Psoas muscle (tissue), 8 donors: Measurements from ENCODE around the gene TIGD3. TPM values are rescaled to one million over a fixed set of nuclear protein-coding genes. Genes with fewer than 3 reads are reported as not detected.

Experiments used
- ATAC-seq, 4 donors: fragments of 200-7000 bp; cut with Tn5 transposase; one replicate each; pipeline ENCODE4 v1.9.1; 2020; ENCODE audit warnings: moderate library complexity in 3 of 4, mild to moderate bottlenecking in 2 of 4
- DNase-seq, 2 donors: peaks; one replicate each; pipeline ENCODE4 v3.0.0-alpha.2; 2020
- H3K27ac ChIP-seq: fragments of 200-600 bp; one replicate; pipeline ENCODE4 v1.8.0; 2022
- H3K27me3 ChIP-seq, 3 donors: fragments of 200-600 bp in 1 of 3; one replicate each; pipeline versions ENCODE4 v1.6.1 to v1.8.0; 2013 to 2022; ENCODE audit warnings: low read length in 2 of 3, mild to moderate bottlenecking in 2 of 3, moderate library complexity in 1 of 3; ENCODE audit not compliant: insufficient read depth in 3 of 3
- H3K36me3 ChIP-seq, 2 donors: fragments of 200-600 bp in 1 of 2; one replicate each; pipeline versions ENCODE4 v1.6.1 to v1.8.0; 2013 to 2022; ENCODE audit warnings: low read depth in 1 of 2, mild to moderate bottlenecking in 1 of 2, moderate library complexity in 1 of 2; ENCODE audit not compliant: insufficient read depth in 1 of 2
- H3K4me1 ChIP-seq: fragments of 200-600 bp; one replicate; pipeline ENCODE4 v1.8.0; 2022
- H3K4me3 ChIP-seq: fragments of 200-600 bp; one replicate; pipeline ENCODE4 v1.8.0; 2022; ENCODE audit warnings: mild to moderate bottlenecking
- H3K9me3 ChIP-seq: fragments of 200-600 bp; one replicate; pipeline ENCODE4 v1.8.0; 2022
- WGBS, 3 donors: extraction: QIAGEN DNeasy Blood & Tissue Kit; methylation state at CpG; one replicate each; pipeline versions ENCODE4 v1.1.6 to v1.1.7; 2013; 5-methylcytosine and 5-hydroxymethylcytosine counted together
- intact Hi-C, 2 donors: fragments of 100-400 bp; cut with DNase I; formaldehyde crosslinking; loops; one replicate each; pipeline versions ENCODE4 v1.11.0 to v1.14.2; 2022
- polyA plus RNA-seq, 3 donors: library from polyadenylated mRNA; stranded (reverse); fragments of 200-250 nt; gene quantifications; one replicate each; pipeline ENCODE4 v1.2.3, GENCODE V29; 2013
- total RNA-seq, 4 donors: library from RNA; stranded (reverse); fragmentation: NEBNext Ultra II Directional in 2 of 4; extraction: Animal tissue kit (Norgen Biotek cat#: 25700) in 2 of 4; gene quantifications; one replicate each; pipeline versions ENCODE4 v1.2.1 to v1.2.4, GENCODE V29; 2021 to 2023
- TF ChIP-seq, protein P1 (sequence below): fragments of 200-600 bp; IDR thresholded peaks from one replicate; pipeline ENCODE4 v1.8.0; 2022; ENCODE audit warnings: antibody characterized with exemption
- donor health status: healthy with polysubstance abuse.
- donor health status: DM: no; HTN: no; CAD: no; lungs with moderate emphysema.
- donor health status: Bipolar disorder and iron deficiency.
- donor health status: healthy.
- donor health status: DM: yes; HTN: yes; CAD: no.
- donor health status: DM: no; HTN: no; CAD: no.
- donor health status: DM: no; HTN: no; CAD: no.
- donor health status: DM: yes; HTN: yes; CAD: no.

The TIGD3 gene
- total and polyA plus RNA-seq, 7 donors = 0.05 to 0.25 (median 0.09) TPM; not detected in 3

DNA sequence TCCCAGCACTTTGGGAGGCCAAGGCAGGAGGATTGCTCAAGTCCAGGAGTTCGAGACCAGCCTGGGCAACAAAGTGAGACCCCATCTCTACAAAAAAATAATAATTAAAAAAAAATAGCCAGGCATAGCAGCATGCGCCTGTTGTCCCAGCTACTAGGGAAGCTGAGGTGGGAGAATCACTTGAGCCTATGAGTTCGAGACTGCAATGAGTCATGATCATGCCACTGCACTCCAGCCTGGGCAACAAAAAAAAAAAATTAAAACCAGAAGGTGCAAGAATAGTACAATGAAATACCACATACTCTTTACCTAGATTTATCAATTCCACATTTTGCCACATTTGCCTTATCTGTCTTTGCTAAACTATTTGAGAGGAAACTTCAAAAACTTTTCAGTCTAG is 12.7 kb upstream of the TIGD3 start:
- no peak for ATAC-seq
- intact Hi-C loops = no loop called here
- 94 to 98% (median 96%) methylated on average over 3 of the region's 3 CpGs for whole genome bisulfite sequencing, 3 donors
- TF ChIP-seq, protein P1, sequence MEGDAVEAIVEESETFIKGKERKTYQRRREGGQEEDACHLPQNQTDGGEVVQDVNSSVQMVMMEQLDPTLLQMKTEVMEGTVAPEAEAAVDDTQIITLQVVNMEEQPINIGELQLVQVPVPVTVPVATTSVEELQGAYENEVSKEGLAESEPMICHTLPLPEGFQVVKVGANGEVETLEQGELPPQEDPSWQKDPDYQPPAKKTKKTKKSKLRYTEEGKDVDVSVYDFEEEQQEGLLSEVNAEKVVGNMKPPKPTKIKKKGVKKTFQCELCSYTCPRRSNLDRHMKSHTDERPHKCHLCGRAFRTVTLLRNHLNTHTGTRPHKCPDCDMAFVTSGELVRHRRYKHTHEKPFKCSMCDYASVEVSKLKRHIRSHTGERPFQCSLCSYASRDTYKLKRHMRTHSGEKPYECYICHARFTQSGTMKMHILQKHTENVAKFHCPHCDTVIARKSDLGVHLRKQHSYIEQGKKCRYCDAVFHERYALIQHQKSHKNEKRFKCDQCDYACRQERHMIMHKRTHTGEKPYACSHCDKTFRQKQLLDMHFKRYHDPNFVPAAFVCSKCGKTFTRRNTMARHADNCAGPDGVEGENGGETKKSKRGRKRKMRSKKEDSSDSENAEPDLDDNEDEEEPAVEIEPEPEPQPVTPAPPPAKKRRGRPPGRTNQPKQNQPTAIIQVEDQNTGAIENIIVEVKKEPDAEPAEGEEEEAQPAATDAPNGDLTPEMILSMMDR = no peak
- H3K4me3 ChIP-seq = no peak overlapping the region
- peaks cover 11% of the 10 kb centered on the region for H3K4me1 ChIP-seq
- no peaks in the 10 kb centered on the region for H3K9me3 ChIP-seq
- H3K27ac ChIP-seq = no peak overlapping the region
- peaks cover 10 to 79% of the 10 kb centered on the region in 2 donors for H3K36me3 ChIP-seq
- H3K27me3 ChIP-seq = no peaks in the 10 kb centered on the region
- no peak for DNase-seq

DNA sequence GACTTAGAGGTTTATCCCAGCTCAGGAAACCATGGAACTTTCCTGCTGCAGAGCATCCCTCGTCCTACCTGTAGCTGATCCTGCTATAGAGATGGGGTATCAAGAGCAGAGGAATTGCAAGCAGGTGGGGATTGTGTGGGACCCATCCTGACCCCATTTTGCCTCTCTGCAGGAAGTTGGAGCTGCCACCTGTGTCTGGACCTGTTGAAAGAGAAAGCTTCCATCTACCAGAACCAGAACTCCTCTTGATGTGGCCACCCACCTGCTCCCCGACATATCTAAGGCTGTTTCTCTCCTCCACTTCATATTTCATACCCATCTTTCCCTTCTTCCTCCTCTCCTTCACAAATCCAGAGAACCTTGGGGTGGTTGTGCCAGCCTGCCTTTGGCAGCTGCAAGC is 3.0 kb upstream of the TIGD3 start:
- Histone ChIP-seq H3K9me3 (no peaks in the 10 kb centered on the region), H3K27ac (no peak overlapping the region), H3K4me3 (no peak overlapping the region), H3K36me3 (peaks cover 4 to 68% of the 10 kb centered on the region in 2 donors), H3K27me3 (no peaks in the 10 kb centered on the region), H3K4me1 (peaks cover 25% of the 10 kb centered on the region)
- ATAC-seq (no peak), DNase-seq (no peak)
- TF ChIP-seq, protein P1 = no peak
- 91 to 93% (median 93%) methylated on average over 2 of the region's 2 CpGs for WGBS, 3 donors
- intact Hi-C loops = no loop called here

DNA sequence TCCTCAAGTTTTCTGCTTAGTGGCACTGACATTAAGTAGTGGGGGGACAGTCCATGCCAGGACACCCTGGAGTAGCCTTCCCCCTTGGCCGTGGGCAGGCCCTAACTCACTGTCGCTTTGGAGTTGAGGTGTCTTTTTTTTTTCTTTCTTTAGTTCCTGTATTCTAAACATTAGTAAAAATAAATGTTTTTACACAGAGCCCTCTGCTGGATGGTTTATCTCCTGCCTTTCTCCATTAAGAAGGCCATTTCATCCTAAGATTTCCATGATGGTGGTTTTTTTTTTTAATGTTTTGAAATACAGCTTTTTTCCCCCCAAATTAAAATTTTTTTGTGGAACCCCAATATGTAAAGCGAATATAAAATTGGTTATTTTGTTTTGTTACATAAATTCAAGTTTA is 1.8 kb upstream of the TIGD3 start:
- Histone ChIP-seq H3K27me3 (no peaks in the 10 kb centered on the region), H3K9me3 (no peaks in the 10 kb centered on the region), H3K4me1 (peaks cover 31% of the 10 kb centered on the region), H3K36me3 (peaks cover 4 to 55% of the 10 kb centered on the region in 2 donors), H3K27ac (no peak overlapping the region), H3K4me3 (no peak overlapping the region)
- intact Hi-C loops = no loop called here
- ATAC-seq = no peak
- DNase-seq = no peak
- 80 to 90% (median 81%) methylated on average over 3 of the region's 3 CpGs for WGBS, 3 donors
- TF ChIP-seq, protein P1 = no peak

DNA sequence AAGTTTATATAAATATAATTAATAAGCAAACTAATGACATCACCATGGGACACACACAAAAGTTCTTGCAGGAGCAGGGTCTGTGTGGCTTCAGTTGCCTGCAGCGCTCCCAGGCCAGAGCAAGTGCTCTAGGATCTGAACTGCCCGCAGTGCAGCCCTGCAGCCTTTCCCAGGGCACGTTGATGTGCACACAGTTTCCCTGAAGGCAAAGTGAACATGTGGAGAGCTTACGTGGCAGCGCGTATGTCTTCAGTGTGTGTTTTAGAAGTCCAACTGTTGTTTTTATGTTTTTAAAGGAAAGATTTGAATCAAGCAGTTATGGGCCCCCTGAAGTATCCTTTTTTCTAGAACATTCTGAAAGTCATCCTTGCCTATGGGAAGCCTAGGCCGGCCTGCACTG is 1.2 kb upstream of the TIGD3 start:
- no peak for ATAC-seq
- Histone ChIP-seq H3K27ac (no peak overlapping the region), H3K9me3 (no peaks in the 10 kb centered on the region), H3K27me3 (no peaks in the 10 kb centered on the region), H3K36me3 (peaks cover 4 to 49% of the 10 kb centered on the region in 2 donors), H3K4me3 (peak overlapping the region; percentile 77), H3K4me1 (peaks cover 31% of the 10 kb centered on the region)
- no peak for DNase-seq
- intact Hi-C loops = no loop called here
- WGBS, 3 donors = 80 to 83% (median 82%) methylated on average over 7 of the region's 7 CpGs
- TF ChIP-seq, protein P1 = no peak

DNA sequence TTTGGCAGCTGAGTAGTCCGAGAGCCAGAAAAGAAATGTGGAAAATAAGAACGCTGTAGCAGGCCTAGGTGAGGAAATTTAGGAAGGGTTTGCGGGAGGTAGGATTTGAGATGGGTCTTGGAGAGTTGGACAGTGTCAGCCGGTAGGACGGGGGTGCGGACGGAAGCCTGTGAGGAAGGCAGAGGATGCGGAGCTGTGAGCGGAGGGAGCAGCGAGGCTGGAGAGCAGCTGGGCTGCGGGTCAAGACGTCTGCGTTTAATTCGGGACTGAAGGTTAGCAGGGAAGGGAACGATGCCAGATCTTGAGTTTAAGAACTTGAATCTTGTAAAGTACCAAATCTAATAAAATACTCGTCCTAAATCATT is 669 bp upstream of the TIGD3 start:
- Histone ChIP-seq H3K27ac (peak overlapping the region; percentile 62), H3K9me3 (no peaks in the 10 kb centered on the region), H3K4me3 (peak overlapping the region; percentile 77), H3K27me3 (no peaks in the 10 kb centered on the region), H3K4me1 (peaks cover 31% of the 10 kb centered on the region), H3K36me3 (peaks cover 4 to 44% of the 10 kb centered on the region in 2 donors)
- DNase-seq = no peak
- 8 to 14% (median 9%) methylated on average over 16 of the region's 16 CpGs for WGBS, 3 donors
- intact Hi-C loops = no loop called here
- ATAC-seq = peak in 1 of 4 donors; percentile 30
- TF ChIP-seq, protein P1 = no peak
